Anterior cingulate cortex (tissue), 58 donors: ENCODE measurements around the gene KDM1A.
"Not testable (repeated sequence)": the region's sequence is repeated elsewhere in the genome, so short reads cannot be mapped to it uniquely, and the experiment has no call there.

Source experiments
- DNase-seq, 58 donors: peaks; one replicate each; lab custom pipeline; 2025; lab: John Stamatoyannopoulos, UW

The KDM1A gene

GRCh38 chr1:23010025-23010424 is 9.2 kb upstream of the KDM1A start:
- DNase-seq: not testable (repeated sequence)

GRCh38 chr1:23013657-23014056 is 5.6 kb upstream of the KDM1A start:
- peak in 11 of 58 donors; percentile 2 to 34 (median 6) for DNase-seq

- no peak for DNase-seq
Observed at GRCh38 chr1:23018661-23019093, 591 bp upstream of the KDM1A start.

GRCh38 chr1:23019863-23020625 is 776 bp downstream of the KDM1A start:
- DNase-seq: peak in 20 of 58 donors; percentile 6 to 48 (median 28)

- DNase-seq: no peak
Observed at GRCh38 chr1:23020706-23021405, 1.6 kb downstream of the KDM1A start.

- DNase-seq: no peak
Observed at GRCh38 chr1:23021834-23022233, 2.6 kb downstream of the KDM1A start.

GRCh38 chr1:23023174-23023845 is 4.0 kb downstream of the KDM1A start:
- DNase-seq: no peak

GRCh38 chr1:23026568-23026967 is 7.3 kb downstream of the KDM1A start:
- no peak for DNase-seq

- DNase-seq: no peak
Observed at GRCh38 chr1:23027352-23027907, 8.2 kb downstream of the KDM1A start.

- no peak for DNase-seq
Observed at GRCh38 chr1:23029337-23029736, 10.1 kb downstream of the KDM1A start.

- no peak for DNase-seq
Observed at GRCh38 chr1:23035823-23036452, 16.7 kb downstream of the KDM1A start.

GRCh38 chr1:23037081-23037740 is 17.9 kb downstream of the KDM1A start:
- no peak for DNase-seq

GRCh38 chr1:23039308-23039826 is 20.1 kb downstream of the KDM1A start:
- DNase-seq: no peak

GRCh38 chr1:23040509-23040908 is 21.2 kb downstream of the KDM1A start:
- no peak for DNase-seq

GRCh38 chr1:23044035-23044434 is 24.8 kb downstream of the KDM1A start:
- no peak for DNase-seq

GRCh38 chr1:23050201-23050600 is 30.9 kb downstream of the KDM1A start:
- DNase-seq: no peak

- no peak for DNase-seq
Observed at GRCh38 chr1:23051290-23051909, 32.1 kb downstream of the KDM1A start.

GRCh38 chr1:23057301-23057700 is 38.0 kb downstream of the KDM1A start:
- no peak for DNase-seq

- no peak for DNase-seq
Observed at GRCh38 chr1:23062271-23062670, 43.0 kb downstream of the KDM1A start.
